NCI-H524 (cell line): ENCODE results near the gene AK3.
A peak's percentile ranks its signal among the peaks of the same experiment; 100 is the strongest.
"Not testable (repeated sequence)": the region's sequence is repeated elsewhere in the genome, so short reads cannot be mapped to it uniquely, and the experiment has no call there.

Source experiments
- DNase-seq, 2 experiments: peaks; one replicate each; lab custom pipeline; 2025; lab: John Stamatoyannopoulos, UW

AK3 gene

GRCh38 chr9:4665357-4665756, 75.6 kb downstream of the AK3 start:
- DNase-seq: no peak

GRCh38 chr9:4663956-4664355, 77.0 kb downstream of the AK3 start:
- no peak for DNase-seq

- peak; percentile 17 to 24 for DNase-seq
Measured at GRCh38 chr9:4662989-4663792, 77.8 kb downstream of the AK3 start.

- DNase-seq: peak; percentile 65 to 85
Measured at GRCh38 chr9:4662108-4662988, 78.7 kb downstream of the AK3 start, which contains the start of gene PLPP6. Gene PLPP6 (plus strand): TSS chr9:4662294. CDS start chr9:4662376, 82 bp downstream.

- DNase-seq: no peak
Measured at GRCh38 chr9:4661611-4662010, 79.4 kb downstream of the AK3 start.

- no peak for DNase-seq
Measured at GRCh38 chr9:4661165-4661564, 79.8 kb downstream of the AK3 start.

GRCh38 chr9:4660665-4661064, 80.3 kb downstream of the AK3 start:
- DNase-seq: not testable (repeated sequence)
